Fibroblast of skin of right biceps (primary cell): ENCODE measurements around the gene WNT7A.

Experiments used
- DNase-seq: peaks from one replicate; pipeline ENCODE4 v3.0.0-alpha.2; 2013

WNT7A gene

GRCh38 chr3:13767896-13768295 is 112.0 kb downstream of the WNT7A start:
- DNase-seq = no peak

DNA sequence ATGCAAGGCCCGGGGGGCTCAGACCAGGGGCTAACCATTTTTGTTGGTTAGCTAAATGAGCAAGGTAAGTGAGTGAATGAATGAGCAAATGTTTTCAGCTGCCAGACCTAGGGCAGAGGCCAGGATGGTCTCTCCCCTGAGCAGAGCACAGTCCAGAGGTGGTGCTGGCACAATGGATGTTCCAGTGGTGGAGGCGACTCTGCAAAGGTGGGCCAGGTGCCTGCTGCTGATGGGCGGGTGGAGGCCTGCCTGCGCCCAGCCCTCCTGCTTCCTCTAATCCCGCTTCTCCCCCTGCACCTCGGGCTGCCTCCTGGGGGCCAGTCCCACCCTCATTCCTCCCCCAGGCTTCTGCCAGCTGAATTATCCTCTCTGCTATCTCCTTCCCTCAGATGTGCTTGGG is 112.8 kb downstream of the WNT7A start:
- DNase-seq = no peak
